ENCODE measurements around the gene DEPDC1.
"Not testable (repeated sequence)": the region's sequence is repeated elsewhere in the genome, so short reads cannot be mapped to it uniquely, and the experiment has no call there.

DNA sequence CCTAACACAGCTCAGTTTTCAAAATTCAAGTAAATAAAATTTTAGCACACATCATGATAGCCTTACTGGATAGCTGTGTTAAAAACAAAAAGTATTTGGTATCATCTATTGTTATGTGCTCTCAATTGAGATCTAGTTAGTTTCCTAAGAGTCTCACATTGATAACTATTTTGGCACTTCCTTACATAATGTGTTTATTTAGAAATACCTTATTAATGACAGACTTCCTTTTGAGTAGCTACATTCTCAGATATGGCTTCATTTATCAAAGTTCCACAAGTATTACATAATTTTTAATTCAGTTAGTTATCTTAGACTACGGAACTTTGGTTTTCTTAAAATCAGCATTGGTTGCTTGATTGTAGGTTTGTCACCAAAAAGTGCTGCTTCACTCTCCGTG is 20.3 kb downstream of the DEPDC1 start:
- TF ChIP-seq, protein P1, sequence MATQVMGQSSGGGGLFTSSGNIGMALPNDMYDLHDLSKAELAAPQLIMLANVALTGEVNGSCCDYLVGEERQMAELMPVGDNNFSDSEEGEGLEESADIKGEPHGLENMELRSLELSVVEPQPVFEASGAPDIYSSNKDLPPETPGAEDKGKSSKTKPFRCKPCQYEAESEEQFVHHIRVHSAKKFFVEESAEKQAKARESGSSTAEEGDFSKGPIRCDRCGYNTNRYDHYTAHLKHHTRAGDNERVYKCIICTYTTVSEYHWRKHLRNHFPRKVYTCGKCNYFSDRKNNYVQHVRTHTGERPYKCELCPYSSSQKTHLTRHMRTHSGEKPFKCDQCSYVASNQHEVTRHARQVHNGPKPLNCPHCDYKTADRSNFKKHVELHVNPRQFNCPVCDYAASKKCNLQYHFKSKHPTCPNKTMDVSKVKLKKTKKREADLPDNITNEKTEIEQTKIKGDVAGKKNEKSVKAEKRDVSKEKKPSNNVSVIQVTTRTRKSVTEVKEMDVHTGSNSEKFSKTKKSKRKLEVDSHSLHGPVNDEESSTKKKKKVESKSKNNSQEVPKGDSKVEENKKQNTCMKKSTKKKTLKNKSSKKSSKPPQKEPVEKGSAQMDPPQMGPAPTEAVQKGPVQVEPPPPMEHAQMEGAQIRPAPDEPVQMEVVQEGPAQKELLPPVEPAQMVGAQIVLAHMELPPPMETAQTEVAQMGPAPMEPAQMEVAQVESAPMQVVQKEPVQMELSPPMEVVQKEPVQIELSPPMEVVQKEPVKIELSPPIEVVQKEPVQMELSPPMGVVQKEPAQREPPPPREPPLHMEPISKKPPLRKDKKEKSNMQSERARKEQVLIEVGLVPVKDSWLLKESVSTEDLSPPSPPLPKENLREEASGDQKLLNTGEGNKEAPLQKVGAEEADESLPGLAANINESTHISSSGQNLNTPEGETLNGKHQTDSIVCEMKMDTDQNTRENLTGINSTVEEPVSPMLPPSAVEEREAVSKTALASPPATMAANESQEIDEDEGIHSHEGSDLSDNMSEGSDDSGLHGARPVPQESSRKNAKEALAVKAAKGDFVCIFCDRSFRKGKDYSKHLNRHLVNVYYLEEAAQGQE (IDR thresholded peaks at IDR 0.05): not testable (repeated sequence)
- TF ChIP-seq, protein P2, sequence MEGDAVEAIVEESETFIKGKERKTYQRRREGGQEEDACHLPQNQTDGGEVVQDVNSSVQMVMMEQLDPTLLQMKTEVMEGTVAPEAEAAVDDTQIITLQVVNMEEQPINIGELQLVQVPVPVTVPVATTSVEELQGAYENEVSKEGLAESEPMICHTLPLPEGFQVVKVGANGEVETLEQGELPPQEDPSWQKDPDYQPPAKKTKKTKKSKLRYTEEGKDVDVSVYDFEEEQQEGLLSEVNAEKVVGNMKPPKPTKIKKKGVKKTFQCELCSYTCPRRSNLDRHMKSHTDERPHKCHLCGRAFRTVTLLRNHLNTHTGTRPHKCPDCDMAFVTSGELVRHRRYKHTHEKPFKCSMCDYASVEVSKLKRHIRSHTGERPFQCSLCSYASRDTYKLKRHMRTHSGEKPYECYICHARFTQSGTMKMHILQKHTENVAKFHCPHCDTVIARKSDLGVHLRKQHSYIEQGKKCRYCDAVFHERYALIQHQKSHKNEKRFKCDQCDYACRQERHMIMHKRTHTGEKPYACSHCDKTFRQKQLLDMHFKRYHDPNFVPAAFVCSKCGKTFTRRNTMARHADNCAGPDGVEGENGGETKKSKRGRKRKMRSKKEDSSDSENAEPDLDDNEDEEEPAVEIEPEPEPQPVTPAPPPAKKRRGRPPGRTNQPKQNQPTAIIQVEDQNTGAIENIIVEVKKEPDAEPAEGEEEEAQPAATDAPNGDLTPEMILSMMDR (IDR thresholded peaks at IDR 0.05; ENCODE audit: low read depth, low read length, missing input control): not testable (repeated sequence)
- TF ChIP-seq EGR1 (IDR thresholded peaks at IDR 0.05; ENCODE audit: low read depth in 2 of 2): not testable (repeated sequence)

Measured in liver (tissue), 3 donors.